Dermis blood vessel endothelial cell (primary cell): Measurements from ENCODE around the gene SLC38A3. TPM values are rescaled to one million over a fixed set of nuclear protein-coding genes. Genes with fewer than 3 reads are reported as not detected.
A peak's percentile ranks its signal among the peaks of the same experiment; 100 is the strongest.
"Not testable (repeated sequence)": the region's sequence is repeated elsewhere in the genome, so short reads cannot be mapped to it uniquely, and the experiment has no call there.

Experiments
- DNase-seq: peaks from one replicate; pipeline ENCODE4 v3.0.0; 2010
- total RNA-seq: library from RNA; depleted of rRNA; stranded (reverse); fragments of >200 nt; gene quantifications from 2 replicates; pipeline ENCODE4 v1.2.3, GENCODE V29; 2014

SLC38A3 gene
- total RNA-seq, 1 donor from 2014 or later: not detected

- DNase-seq: peak; percentile 98
These were observed 30.8 kb downstream of the SLC38A3 start, which contains the start of gene GNAI2 for GRCh38 chr3:50235716-50236483. GNAI2 (plus strand) TSS chr3:50236204; CDS start chr3:50236336, 132 bp downstream.

DNA sequence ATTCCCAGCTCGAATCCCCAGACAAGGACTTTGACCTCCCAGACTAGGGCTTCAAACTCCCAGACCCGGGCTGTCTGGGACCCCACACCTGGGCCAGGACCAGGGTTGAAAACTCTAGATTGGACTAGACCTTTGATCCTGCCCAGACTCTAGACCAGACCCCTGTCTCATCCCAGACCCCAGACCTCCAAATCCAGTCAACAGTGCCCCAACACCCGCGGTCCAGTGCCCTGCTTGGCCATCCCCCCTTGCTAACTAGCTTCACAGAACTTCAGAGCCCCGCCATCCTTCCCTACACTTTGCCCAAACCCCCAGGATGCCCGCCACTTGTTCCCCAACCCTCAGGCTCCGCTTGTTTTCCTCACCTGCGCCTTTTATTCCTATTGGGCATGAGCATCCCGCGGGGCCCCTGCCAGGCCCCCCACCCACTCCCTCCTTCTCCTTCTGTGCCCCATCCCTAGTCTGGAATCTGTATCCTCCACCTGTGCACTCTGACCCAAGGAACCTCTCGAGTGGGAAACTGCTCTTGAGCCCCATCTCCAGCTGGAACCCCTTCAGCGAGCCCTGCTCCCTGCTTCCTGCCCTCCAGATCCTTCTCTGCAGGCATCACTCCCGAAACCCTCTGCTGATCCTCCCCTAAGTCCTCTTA is 31.5 kb downstream of the SLC38A3 start:
- DNase-seq: no peak

- peak; percentile 43 for DNase-seq
These were observed 32.1 kb downstream of the SLC38A3 start for GRCh38 chr3:50237133-50237651.

DNA sequence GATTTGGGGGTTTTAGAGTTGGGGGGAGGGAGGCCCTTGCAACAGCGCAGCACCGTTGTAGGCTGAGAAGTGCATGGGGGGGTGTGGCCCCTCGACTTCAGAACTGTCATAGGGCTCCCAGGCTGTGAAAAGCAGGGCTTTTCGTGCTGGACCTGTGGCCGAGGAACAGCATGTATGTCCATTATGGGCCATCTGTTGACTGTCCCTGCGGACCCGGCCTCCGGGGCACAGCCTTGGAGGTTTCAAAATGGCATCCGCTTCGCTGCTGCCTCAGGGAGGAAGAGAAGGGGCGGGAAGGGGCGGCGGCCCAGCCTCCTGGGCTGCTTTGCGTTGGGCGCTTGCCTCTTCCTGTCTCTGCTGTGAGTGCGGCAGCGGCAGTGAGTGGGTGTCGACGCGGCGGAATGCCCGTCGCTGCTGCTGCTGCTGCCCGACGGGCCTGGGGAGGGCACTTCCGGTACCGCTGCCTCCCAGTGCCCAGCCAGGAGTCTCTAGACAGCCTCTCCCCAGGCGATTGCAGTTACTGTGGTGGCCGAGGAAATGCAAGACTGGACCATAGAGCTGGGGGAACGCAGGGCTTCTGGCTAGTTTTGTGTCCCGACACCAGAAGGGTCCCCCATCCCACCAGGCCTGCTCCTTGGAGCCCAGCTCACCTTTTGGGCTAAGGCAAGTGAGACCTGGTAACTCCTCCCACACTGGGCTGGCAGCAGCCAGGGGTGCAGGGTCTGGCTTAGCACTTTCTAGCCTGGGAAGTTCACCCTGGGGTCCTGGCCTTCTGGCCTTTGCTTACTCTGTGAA is 32.9 kb downstream of the SLC38A3 start:
- DNase-seq: peak; percentile 87

GRCh38 chr3:50238549-50239026 is 33.5 kb downstream of the SLC38A3 start:
- peak; percentile 43 for DNase-seq

GRCh38 chr3:50239649-50240048 is 34.6 kb downstream of the SLC38A3 start:
- DNase-seq: no peak

DNA sequence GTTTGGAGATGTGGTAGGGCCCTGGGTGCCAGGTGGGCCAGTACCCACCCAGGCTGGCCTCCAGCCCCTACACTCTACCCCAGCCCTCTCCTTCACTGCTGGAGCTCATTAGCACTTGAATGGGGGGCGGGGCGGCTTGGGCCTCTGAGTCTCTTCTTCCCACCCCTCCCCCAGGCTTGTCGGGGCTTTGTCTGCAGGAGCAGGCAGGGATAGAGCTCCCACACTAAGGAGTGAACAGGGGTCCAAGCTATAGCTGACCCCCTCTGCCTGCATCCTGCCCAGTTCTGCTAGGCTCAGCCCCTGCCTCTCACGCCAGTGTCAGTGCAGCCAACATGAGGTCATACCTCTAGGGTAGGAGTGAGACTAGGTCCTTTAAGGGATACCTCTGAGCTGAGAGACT is 36.1 kb downstream of the SLC38A3 start:
- DNase-seq: peak; percentile 39

DNA sequence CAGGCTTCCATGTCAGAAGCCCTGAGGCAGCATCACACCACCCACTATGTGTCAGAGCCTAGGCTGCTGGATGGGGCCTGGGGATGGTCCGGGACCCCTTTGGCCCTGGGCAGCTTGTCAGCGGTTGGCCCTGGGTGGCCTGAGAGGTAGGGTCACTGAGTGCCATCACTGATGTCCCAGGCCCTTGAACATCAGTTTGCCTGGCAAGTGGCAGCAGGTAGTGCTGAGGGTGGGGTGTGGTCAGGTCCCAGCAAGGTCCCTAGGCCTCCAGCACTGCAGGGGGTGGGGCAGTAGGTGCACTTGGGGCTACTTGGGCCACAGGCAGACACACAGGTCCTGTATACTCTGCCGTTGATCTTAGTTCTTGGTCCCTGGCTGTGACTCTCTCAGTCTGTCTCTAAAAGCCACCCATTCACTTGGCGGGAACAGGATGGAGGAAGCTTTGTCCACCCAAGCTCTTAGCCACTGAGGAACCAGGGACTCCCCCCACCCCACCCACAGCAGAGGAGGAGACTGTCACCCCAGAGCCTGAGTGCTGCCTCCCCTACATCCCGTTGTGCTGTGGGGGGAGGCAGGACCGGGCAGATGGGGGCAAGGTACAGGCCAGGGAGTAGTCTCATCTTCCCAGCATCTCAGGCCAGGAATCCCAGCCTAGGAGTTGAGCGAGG is 36.8 kb downstream of the SLC38A3 start:
- no peak for DNase-seq

- no peak for DNase-seq
These were observed 37.3 kb downstream of the SLC38A3 start for GRCh38 chr3:50242381-50242770.

GRCh38 chr3:50242851-50243542 is 37.9 kb downstream of the SLC38A3 start:
- DNase-seq: peak; percentile 96

GRCh38 chr3:50243543-50243895 is 38.4 kb downstream of the SLC38A3 start:
- DNase-seq: peak; percentile 41

DNA sequence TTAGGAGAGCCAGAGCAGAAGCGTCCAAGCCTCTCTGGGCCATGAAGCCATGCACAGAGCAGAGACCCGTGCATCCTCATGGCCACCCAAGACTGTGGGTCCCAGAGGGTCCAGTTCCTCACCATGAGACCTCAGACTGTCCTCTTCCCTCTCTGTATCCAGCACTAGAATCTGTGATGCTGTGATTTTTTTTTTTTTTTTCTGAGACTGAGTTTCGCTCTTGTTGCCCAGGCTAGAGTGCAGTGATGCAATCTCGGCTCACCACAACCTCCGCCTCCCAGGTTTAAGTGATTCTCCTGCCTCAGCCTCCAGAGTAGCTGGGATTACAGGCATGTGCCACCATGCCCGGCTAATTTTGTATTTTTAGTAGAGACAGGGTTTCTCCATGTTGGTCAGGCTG is 39.7 kb downstream of the SLC38A3 start:
- DNase-seq: not testable (repeated sequence)

DNA sequence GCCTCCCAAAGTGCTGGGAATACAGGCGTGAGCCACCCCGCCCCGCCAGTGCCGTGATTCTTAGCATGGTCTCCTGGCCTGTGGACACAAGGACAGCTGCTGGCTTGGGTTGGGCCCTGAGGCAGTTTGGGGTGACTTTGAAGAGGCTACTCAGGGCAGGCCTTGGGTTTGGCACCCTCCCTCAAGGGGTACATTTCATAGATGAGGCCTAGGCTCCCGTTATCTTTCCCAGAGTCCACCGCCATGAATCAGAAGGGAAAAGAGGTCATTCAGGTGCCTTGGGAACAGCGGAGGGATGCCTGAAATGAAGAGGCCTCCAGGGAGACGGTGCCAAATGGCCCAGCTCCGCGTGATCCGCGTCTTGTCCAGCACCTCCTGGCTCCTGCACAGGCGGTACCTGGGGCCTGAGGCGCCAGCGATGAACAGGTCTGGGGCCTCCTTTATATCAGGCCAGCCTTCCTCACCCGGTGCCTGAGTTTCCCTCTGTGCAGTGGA is 40.2 kb downstream of the SLC38A3 start:
- peak; percentile 44 for DNase-seq

DNA sequence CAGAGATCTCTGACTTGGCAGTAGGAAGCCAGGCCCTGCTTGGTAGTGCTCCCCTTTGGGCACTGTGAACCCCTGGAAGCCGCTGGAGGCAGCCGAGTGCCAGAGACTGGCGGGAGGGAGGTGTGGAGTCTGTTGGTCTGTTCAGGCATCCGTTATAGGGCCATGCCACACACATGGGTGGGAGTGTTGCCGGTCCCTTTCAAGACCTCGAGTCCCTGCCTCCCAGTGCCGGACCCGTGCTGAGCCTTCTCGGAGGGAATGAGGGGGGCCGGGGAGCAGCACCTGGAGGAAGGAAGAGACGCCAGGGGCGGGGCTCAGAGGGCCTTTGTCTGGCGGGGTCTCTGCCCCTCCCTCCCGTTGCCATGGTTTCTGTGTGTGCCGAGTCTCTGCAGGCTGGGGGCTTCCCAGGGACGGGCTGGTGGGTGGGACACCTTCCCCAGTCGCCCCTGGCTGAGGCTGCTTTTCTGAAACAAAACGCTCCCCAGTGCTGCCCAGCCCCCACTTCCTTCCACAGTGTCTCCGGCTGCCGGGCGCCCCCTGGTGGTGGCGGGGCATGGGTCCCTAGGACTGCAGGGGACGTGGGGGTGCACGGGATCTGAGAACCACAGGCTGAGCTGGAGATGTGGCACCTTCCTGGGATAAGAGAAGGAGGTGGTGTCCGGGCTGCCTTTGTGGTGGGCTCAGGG is 40.9 kb downstream of the SLC38A3 start:
- DNase-seq: peak; percentile 95

GRCh38 chr3:50246517-50246954 is 41.5 kb downstream of the SLC38A3 start:
- peak; percentile 87 for DNase-seq

DNA sequence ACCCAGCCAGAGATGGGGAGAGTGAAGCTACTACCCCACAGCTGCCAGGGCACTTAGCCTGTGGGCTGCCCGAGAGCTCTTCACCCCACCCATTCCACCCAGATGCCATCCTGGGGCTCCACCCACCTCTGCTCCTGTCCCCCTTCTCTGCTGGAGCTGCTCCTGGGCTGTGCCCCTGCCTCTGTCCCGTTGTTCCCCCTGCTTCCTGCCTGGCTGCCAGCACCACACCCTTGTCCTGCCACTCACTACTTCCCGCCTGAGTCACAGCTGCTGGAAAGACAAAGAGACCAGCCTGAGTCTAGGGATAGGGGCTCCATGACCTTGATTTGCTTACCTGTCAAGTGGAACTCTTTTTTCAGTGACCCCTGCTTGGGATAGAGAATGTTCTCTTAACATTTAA is 43.3 kb downstream of the SLC38A3 start:
- DNase-seq: peak; percentile 76

- DNase-seq: no peak
These were observed 44.4 kb downstream of the SLC38A3 start for GRCh38 chr3:50249457-50249856.

- DNase-seq: no peak
These were observed 45.4 kb downstream of the SLC38A3 start for GRCh38 chr3:50250514-50250913.

DNA sequence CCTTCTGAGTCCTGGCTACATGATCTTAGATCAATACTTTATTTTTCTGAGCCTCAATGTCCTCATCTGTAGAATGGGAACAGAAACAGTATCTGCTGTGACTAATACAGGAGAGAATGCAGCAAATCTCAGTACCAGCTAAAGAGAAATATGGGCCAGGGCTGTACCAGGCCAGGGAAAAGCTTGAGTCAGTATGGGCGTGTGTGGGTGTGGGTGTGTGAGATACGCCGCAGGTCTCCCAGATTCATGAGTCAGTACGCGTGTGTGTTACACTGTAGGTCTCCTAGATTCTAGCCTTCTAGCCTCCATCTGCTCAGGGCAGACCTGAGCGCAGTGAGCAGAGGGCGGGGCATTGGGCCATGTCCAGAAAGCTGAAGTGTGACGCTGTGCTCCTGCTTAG is 46.1 kb downstream of the SLC38A3 start:
- DNase-seq: peak; percentile 79

- DNase-seq: peak; percentile 94
These were observed 49.6 kb downstream of the SLC38A3 start for GRCh38 chr3:50254577-50255250.
